ENCODE data around the gene TMEM129.
A peak's percentile ranks its signal among the peaks of the same experiment; 100 is the strongest.
"Not testable (repeated sequence)": the region's sequence is repeated elsewhere in the genome, so short reads cannot be mapped to it uniquely, and the experiment has no call there.

TMEM129 gene

DNA sequence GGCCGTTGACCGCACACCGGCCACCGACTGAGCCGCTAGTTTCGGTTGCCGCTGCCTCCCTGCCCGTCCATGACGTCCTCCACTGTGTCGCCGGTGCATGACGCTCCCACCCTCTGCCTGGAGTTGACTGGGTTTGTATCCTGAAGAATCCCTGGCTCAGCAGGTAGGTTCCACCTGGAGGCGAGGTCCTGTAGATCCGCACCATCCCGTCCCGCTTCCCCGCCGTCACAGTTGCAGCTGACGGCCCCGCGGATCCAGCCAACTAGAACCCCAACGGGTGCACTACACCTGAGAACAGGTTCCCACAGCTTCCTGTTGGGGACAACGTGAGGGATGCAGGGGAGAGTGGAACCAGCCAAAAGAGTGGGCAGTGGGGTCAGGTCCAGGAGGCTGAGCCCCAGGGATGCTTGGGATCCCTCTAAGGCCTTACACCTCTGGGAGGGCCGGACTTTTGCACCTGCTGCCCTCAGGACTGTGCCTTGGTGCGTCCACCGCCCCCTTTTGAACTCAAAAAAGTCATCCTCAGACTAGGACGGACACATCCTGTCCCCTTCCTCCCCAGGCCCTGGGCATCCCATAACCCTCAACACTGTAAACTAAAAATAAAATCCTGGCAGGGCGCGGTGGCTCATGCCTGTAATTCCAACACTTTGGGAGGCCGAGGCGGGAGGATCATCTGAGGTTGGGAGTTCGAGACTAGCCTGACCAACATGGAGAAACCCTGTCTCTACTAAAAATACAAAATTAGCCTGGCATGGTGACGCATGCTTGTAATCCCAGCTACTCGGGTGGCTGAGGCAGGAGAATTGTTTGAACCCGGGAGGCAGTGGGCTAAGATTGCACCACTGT lies 7.9 kb downstream of the TMEM129 start:
- peaks cover 86% of the 10 kb centered on the region for H3K36me3 Mint-ChIP-seq (ENCODE audit: low read depth)
- H3K27ac Mint-ChIP-seq, result peak overlapping the region; percentile 99
- no peaks in the 10 kb centered on the region for H3K9me3 Mint-ChIP-seq
- H3K27me3 Mint-ChIP-seq, result no peaks in the 10 kb centered on the region
- no peak for DNase-seq
- H3K4me1 Mint-ChIP-seq (ENCODE audit: low read depth), result peaks cover 63% of the 10 kb centered on the region
- H3K4me3 Mint-ChIP-seq, result peak overlapping the region; percentile 100

DNA sequence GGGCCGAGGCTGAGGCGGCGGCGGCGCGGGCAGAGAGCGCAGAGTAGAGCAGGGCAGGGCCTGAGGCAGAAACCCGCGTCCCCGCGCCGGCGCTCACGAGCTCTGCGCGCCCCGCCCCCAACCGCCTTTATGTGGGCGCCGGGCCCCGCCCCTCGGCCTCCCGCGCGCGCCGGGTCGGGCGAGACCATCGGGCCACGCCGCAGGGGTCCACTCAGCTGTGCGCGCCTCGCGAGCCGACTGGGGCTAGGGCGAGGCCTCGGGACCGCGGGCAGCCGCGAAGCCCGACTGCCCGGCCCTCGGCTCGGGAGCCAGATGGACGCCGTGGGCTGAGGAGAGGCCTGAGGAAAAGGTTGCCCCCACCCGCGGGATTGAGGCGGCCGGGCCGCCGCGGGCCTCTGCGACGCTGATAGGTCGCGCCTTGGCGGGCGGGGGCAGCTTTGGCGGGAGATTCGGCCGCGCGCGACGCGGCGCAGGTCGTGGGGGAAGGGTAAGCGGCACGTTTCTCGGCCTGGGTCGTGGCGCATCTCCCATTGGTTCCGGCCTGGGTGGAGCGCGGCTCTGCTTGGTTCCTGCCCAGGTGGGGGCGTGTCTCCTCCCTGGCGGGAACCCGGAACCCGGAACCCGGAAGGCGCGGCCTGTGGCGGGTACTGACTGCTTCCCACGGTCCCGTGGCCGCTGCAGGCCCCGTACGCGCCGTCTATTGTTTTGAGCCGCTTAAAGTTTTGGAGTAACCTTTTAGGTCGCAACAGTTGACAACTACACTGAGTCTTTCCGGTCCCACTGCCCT lies 8.7 kb downstream of the TMEM129 start, which contains the start of gene SLBP:
SLBP (minus strand) TSS at position 104 of the 787 bp plus-strand sequence. CDS start 131 bp downstream, outside the sequence.
- H3K4me3 Mint-ChIP-seq, result peak within 1 kb of the TSS; percentile 100

DNA sequence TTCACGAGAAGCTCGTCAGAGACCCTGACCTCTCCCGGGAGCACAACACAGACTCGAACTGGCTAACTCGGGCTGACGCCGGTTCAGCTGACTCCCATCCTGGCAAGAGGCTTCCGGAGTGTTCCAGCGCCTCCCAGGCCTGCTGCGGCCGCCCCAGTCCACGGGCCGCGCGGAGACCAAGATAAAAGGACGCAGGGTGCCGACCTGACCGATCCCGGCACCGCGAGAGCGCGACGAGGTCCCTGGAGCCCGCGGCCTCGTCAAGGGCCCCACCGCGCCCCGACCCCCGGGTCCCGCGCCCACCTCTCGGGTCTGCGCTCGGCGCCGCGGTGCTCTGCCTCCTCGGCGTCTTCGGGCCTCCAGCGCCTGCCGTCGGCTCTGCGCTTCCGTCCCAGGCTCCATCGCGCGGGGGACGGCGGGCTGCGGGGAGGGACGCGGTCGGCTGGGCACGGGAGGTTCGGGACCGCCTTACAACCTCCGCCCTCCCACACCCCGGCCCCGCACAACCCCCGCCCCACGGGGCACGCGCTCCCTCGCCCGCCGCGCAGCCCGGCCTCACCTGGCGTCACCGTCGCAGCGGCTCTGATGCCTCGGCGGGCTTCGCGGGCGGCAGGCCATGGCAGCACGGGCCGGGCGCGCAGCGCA lies 9.4 kb downstream of the TMEM129 start:
- Mint-ChIP-seq H3K36me3 (ENCODE audit: low read depth) (peaks cover 85% of the 10 kb centered on the region), H3K4me3 (peak overlapping the region; percentile 94), H3K27ac (peak overlapping the region; percentile 96), H3K9me3 (no peaks in the 10 kb centered on the region), H3K27me3 (no peaks in the 10 kb centered on the region), H3K4me1 (ENCODE audit: low read depth) (peaks cover 62% of the 10 kb centered on the region)
- DNase-seq, result peak; percentile 71

More for the DNA sequence above, 8.7 kb downstream of the TMEM129 start, which contains the start of gene SLBP:
- Mint-ChIP-seq H3K36me3 (ENCODE audit: low read depth) (peaks cover 86% of the 10 kb centered on the region), H3K27me3 (no peaks in the 10 kb centered on the region), H3K9me3 (no peaks in the 10 kb centered on the region), H3K4me1 (ENCODE audit: low read depth) (peaks cover 63% of the 10 kb centered on the region), H3K27ac (peak within 1 kb of the TSS; percentile 99)
- peak; percentile 99 for DNase-seq

DNA sequence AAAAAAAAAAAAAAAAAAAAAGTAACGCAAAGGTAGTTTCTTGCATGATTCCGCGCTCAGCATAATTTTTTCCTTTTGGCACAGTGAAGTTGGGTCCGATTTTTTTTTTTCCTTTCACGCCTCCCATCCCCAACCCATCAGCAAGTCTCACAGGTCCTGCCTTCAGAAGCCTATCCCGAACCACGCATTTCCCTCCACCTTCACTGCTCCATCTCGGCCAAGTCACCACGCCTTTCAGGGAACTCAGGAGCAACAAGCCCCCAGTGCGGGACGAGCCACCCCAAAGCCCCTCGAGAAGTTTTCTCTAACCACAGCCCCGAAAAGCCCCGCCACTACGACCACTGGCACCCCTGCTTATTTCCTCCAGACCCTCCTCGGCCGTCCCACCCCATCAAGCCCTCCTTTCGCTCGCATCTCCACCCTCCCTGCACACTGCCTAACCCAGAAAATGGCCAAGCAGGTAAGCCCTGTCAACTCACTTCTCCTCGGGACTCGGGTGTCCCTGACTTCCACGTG lies 10.0 kb downstream of the TMEM129 start:
- DNase-seq, result no peak
- peak overlapping the region; percentile 96 for H3K27ac Mint-ChIP-seq
- H3K4me3 Mint-ChIP-seq, result peak overlapping the region; percentile 94
- H3K27me3 Mint-ChIP-seq, result no peaks in the 10 kb centered on the region
- peaks cover 64% of the 10 kb centered on the region for H3K4me1 Mint-ChIP-seq (ENCODE audit: low read depth)
- peaks cover 85% of the 10 kb centered on the region for H3K36me3 Mint-ChIP-seq (ENCODE audit: low read depth)
- no peaks in the 10 kb centered on the region for H3K9me3 Mint-ChIP-seq

DNA sequence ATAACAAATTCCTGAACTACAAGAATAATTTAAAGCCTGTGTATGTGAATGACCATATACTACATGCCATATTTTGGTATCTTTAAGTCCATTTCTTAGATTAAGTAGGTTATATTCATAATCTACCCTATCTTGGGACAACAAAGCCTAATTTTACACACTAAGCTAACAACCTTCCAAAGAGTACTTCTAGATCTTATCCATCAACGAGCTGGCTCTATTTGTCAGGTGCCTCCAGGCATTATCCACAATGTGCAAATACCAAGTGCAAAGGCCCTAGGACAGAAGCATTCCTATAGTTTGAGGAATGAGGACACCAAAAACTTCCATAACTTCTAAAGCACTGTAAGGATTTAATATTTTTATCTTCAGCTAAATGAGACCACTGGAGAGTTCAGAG lies 12.5 kb downstream of the TMEM129 start:
- peak overlapping the region; percentile 7 for H3K27ac Mint-ChIP-seq
- H3K36me3 Mint-ChIP-seq (ENCODE audit: low read depth), result peaks cover 85% of the 10 kb centered on the region

DNA sequence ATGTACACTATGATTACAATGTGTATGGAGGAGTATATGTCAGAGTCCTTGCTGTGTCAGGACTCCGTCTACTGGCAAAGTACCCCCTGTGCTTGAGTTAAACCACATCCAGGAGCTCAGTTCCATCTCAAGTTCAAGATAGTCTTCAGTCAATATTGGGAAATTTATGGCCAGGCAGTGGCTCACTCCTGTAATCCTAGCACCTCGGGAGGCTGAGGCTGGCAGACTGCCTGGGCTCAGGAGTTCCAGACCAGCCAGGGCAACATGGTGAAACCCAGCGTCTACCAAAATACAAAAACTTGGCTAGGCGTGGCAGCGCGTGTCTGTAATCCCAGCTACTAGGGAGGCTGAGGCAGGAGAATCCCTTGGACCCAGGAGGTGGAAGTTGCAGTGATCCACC lies 14.8 kb downstream of the TMEM129 start:
- Mint-ChIP-seq H3K27me3 (no peaks in the 10 kb centered on the region), H3K4me1 (ENCODE audit: low read depth) (peaks cover 79% of the 10 kb centered on the region), H3K9me3 (no peaks in the 10 kb centered on the region), H3K4me3 (no peak overlapping the region), H3K36me3 (ENCODE audit: low read depth) (peaks cover 94% of the 10 kb centered on the region), H3K27ac (peak overlapping the region; percentile 67)
- no peak for DNase-seq

More for the DNA sequence above, 12.5 kb downstream of the TMEM129 start:
- Mint-ChIP-seq H3K27me3 (no peaks in the 10 kb centered on the region), H3K4me1 (ENCODE audit: low read depth) (peaks cover 64% of the 10 kb centered on the region), H3K4me3 (peak overlapping the region; percentile 94), H3K9me3 (no peaks in the 10 kb centered on the region)
- no peak for DNase-seq

DNA sequence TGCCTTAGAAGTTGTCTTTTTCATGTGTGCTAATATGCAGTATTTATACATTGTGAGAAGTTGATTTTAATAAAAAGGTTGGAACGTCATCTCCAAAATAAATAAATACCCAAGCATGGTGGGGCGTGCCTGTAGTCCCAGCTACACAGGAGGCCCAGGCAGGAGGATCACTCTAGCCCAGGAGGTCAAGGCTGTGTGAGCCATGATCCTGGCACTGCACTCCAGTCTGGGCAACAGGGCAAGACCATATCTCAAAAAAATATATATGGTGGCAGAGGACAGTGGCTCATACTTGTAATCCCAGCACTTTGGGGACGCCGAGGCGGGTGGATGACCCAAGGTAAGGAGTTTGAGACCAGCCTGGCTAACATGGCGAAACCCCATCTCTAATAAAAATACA lies 15.4 kb downstream of the TMEM129 start:
- H3K4me1 Mint-ChIP-seq (ENCODE audit: low read depth), result peaks cover 74% of the 10 kb centered on the region
- H3K27ac Mint-ChIP-seq, result no peak overlapping the region
- no peaks in the 10 kb centered on the region for H3K27me3 Mint-ChIP-seq
- no peaks in the 10 kb centered on the region for H3K9me3 Mint-ChIP-seq
- DNase-seq, result no peak
- H3K4me3 Mint-ChIP-seq, result no peak overlapping the region
- peaks cover 94% of the 10 kb centered on the region for H3K36me3 Mint-ChIP-seq (ENCODE audit: low read depth)

DNA sequence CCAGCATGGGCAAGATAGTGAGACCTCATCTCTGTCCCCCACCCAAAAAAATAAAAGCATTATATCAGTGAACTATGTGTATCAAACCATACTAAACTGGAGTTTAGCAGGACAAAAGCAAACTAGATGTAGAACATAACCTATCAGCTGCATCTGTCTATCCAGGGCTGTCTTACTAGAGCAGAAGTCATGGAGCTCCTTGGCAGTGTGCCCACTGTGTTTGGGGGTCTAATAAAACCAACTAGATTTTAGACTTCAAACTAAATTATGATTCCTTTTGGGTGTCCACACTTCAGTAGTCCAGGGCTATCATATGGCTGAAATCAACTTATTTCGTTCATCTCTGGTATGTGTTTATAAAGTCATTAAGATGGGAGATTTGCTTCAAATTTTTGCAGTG lies 17.3 kb downstream of the TMEM129 start:
- Mint-ChIP-seq H3K4me3 (no peak overlapping the region), H3K9me3 (no peaks in the 10 kb centered on the region), H3K27ac (peak overlapping the region; percentile 42), H3K27me3 (no peaks in the 10 kb centered on the region), H3K36me3 (ENCODE audit: low read depth) (peaks cover 94% of the 10 kb centered on the region), H3K4me1 (ENCODE audit: low read depth) (peaks cover 58% of the 10 kb centered on the region)
- no peak for DNase-seq

DNA sequence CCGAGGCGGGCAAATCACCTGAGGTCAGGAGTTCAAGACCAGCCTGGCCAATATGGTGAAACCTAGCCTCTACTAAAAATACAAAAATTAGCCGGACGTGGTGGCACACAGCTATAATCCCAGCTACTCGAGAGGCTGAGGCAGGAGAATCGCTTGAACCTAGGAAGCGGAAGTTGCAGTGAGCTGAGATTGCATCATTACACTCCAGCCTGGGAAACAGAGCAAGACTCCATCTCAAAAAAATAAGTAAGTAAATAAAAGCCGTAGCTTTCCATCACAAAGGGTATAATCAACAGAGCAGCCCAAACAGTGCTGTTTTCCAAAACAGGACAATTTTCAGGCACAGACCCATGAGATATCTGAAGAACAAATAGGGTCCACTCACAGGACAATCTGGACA lies 19.5 kb downstream of the TMEM129 start:
- peaks cover 46% of the 10 kb centered on the region for H3K4me1 Mint-ChIP-seq (ENCODE audit: low read depth)
- peaks cover 99% of the 10 kb centered on the region for H3K36me3 Mint-ChIP-seq (ENCODE audit: low read depth)
- DNase-seq, H3K4me3 Mint-ChIP-seq, H3K27me3 Mint-ChIP-seq, H3K9me3 Mint-ChIP-seq: not testable (repeated sequence)
- H3K27ac Mint-ChIP-seq, result peak overlapping the region; percentile 8

DNA sequence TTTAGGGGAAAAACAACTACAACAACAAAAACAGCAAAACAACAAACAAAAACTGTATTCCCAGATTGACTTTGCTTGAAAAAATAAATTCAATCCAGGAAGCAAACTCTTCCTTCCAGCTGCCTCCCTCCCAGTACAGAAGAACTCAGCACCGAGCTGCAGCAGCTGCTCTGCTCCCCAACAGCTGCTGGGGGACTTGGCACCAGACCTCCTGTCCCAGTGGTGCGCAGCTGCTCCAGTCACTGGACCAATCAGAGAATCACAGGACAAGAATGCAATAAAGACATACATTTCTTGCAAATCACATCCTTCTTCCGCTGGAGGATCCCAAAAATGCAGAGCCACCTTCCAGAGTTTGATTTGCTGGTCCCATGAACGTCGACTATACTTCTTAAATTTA lies 25.2 kb downstream of the TMEM129 start:
- Mint-ChIP-seq H3K36me3 (ENCODE audit: low read depth) (peaks cover 99% of the 10 kb centered on the region), H3K27me3 (no peaks in the 10 kb centered on the region), H3K4me3 (no peak overlapping the region), H3K4me1 (ENCODE audit: low read depth) (peaks cover 7% of the 10 kb centered on the region), H3K9me3 (no peaks in the 10 kb centered on the region), H3K27ac (no peak overlapping the region)
- no peak for DNase-seq

DNA sequence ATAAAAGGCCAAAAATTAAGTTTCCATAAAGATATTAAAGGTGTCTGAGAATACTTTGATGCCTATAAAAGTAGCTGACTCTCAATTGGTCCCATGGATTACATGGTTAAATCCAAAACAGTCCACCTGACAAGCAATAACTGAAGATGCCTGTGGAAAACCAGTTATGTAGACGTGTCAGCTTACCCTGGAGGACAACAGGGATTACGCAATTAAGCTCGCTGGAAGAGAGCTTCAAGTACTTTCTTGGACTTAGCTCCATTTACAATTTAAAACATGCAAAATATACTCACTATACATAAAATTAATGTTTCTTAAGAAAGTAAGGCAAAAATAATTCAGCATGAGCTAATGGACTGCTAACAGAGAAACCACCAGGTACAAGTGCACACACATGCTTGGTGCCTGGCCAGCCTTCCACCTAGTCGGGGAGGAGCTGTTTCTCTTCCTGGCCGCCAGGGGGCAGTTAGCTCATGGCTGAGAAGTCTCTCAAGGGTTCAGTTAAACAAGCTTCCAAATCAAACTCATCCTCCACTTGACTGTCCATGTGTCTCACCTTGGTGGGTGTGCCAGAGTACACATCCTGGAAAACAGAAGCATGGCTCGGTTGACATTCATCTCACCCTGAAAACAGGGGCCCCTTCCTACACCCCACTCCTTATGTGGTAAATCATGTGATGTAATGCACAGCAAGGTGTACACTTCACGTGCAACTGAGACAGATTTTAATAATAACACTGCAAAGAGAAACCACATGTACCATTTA lies 27.8 kb downstream of the TMEM129 start:
- peak; percentile 80 for DNase-seq
- Mint-ChIP-seq H3K36me3 (ENCODE audit: low read depth) (peaks cover 93% of the 10 kb centered on the region), H3K4me3 (no peak overlapping the region), H3K4me1 (ENCODE audit: low read depth) (peaks cover 4% of the 10 kb centered on the region), H3K27ac (peak overlapping the region; percentile 5), H3K27me3 (no peaks in the 10 kb centered on the region), H3K9me3 (no peaks in the 10 kb centered on the region)

DNA sequence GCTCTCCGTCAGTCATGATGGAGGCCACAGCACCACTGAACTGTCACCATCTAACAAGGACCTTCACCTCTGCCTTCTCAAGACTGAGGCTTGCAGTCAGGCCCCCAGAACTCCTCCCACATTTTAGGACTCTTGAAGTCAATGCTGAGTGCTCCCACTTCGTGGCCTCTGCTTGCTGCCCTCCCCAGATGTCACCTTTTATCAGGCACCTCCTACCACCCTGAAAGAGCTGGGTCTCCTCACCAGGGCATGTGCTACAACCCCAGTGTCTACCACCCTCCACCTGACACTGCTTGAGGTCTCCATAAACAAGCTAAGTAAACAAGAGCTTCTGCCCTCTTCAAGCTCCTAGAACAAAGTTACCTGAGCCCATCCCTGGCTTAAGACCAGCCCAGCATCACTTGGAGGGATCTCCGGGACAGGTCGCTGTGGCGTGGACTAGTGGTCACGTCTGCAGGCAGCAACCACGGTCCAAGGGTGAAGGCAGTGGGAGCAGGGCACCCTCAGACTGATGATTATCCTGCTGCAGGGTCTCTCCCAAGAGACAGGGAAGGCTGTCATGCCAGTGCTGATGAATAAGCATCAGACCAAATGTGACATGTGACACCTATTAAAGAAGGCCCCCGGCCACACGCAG lies 29.3 kb downstream of the TMEM129 start:
- H3K9me3 Mint-ChIP-seq, result no peaks in the 10 kb centered on the region
- H3K4me1 Mint-ChIP-seq (ENCODE audit: low read depth), result peaks cover 4% of the 10 kb centered on the region
- DNase-seq, result no peak
- no peaks in the 10 kb centered on the region for H3K27me3 Mint-ChIP-seq
- peak overlapping the region; percentile 33 for H3K27ac Mint-ChIP-seq
- no peak overlapping the region for H3K4me3 Mint-ChIP-seq
- peaks cover 79% of the 10 kb centered on the region for H3K36me3 Mint-ChIP-seq (ENCODE audit: low read depth)

DNA sequence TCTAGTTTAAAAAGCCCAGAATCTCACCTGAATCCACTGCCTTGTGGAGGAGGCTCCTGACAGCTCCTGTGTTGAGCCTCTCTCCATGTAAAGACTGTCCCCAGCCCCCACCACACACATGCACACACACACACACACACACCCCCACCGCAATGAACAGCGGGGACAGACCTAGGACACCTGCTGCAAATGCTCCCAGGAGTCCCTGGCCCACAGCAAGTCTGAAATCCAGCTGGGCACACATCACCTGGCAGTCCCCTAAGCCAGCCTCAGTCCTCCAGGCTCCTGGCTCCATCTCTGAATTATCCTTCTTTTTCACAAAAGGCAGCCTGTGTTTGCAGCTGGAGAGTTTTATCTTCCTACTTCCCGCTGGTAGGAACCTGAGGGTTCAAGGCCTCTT lies 30.4 kb downstream of the TMEM129 start:
- Mint-ChIP-seq H3K27me3 (no peaks in the 10 kb centered on the region), H3K27ac (no peak overlapping the region), H3K36me3 (ENCODE audit: low read depth) (peaks cover 68% of the 10 kb centered on the region), H3K4me3 (no peak overlapping the region), H3K9me3 (no peaks in the 10 kb centered on the region), H3K4me1 (ENCODE audit: low read depth) (peaks cover 4% of the 10 kb centered on the region)
- DNase-seq, result no peak
